AG10803 (cell line): ENCODE measurements around the gene PCARE.

Experiments used
- DNase-seq: peaks from one replicate; pipeline ENCODE4 v3.0.0; 2010; ENCODE audit warnings: low read depth
- H3K4me3 ChIP-seq: 2 replicates; pipeline ENCODE4 v1.5.1; 2011; ENCODE audit warnings: mild to moderate bottlenecking, low read length, control low read depth
- TF ChIP-seq, protein P1 (sequence below): conservative IDR thresholded peaks from 2 replicates; pipeline ENCODE4 v1.5.1; 2011; ENCODE audit warnings: mild to moderate bottlenecking, low read length, control low read depth, inconsistent platforms

PCARE gene

GRCh38 chr2:29063646-29064345, 10.5 kb downstream of the PCARE start:
- peak overlapping the region; percentile 24 for H3K4me3 ChIP-seq
- TF ChIP-seq, protein P1, sequence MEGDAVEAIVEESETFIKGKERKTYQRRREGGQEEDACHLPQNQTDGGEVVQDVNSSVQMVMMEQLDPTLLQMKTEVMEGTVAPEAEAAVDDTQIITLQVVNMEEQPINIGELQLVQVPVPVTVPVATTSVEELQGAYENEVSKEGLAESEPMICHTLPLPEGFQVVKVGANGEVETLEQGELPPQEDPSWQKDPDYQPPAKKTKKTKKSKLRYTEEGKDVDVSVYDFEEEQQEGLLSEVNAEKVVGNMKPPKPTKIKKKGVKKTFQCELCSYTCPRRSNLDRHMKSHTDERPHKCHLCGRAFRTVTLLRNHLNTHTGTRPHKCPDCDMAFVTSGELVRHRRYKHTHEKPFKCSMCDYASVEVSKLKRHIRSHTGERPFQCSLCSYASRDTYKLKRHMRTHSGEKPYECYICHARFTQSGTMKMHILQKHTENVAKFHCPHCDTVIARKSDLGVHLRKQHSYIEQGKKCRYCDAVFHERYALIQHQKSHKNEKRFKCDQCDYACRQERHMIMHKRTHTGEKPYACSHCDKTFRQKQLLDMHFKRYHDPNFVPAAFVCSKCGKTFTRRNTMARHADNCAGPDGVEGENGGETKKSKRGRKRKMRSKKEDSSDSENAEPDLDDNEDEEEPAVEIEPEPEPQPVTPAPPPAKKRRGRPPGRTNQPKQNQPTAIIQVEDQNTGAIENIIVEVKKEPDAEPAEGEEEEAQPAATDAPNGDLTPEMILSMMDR, result no peak
- DNase-seq, result peak; percentile 75

GRCh38 chr2:29063056-29063455, 11.3 kb downstream of the PCARE start:
- TF ChIP-seq, protein P1, result no peak
- DNase-seq, result no peak
- no peak overlapping the region for H3K4me3 ChIP-seq

- TF ChIP-seq, protein P1, result no peak
- H3K4me3 ChIP-seq, result no peak overlapping the region
- DNase-seq, result no peak
Observed at GRCh38 chr2:29062371-29062770, 12.0 kb downstream of the PCARE start.

- no peak for DNase-seq
- TF ChIP-seq, protein P1, result no peak
- no peak overlapping the region for H3K4me3 ChIP-seq
Observed at GRCh38 chr2:29061616-29062015, 12.7 kb downstream of the PCARE start.

DNA sequence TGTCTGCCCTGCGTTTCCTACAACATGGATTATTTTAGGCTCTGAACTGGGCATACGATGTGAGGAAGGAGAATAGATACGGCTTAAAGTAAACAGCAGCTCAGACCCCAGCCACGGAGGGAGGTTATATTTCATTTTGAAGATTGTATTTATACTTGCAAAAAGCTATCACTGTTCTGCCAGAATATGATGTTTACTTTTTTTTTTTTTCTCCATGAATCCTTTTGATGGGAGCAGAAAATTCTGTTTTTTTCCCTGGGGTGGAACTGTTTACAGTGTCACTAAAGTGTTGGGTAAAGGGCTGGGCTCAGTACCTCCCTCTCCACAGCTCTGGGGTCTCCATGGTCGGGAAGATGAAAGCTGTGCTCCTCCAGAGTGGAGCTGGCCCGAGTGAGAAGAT, 13.1 kb downstream of the PCARE start:
- no peak for DNase-seq
- TF ChIP-seq, protein P1, result no peak
- no peak overlapping the region for H3K4me3 ChIP-seq

GRCh38 chr2:29060441-29060840, 13.9 kb downstream of the PCARE start:
- H3K4me3 ChIP-seq, result no peak overlapping the region
- TF ChIP-seq, protein P1, result no peak
- DNase-seq, result no peak

DNA sequence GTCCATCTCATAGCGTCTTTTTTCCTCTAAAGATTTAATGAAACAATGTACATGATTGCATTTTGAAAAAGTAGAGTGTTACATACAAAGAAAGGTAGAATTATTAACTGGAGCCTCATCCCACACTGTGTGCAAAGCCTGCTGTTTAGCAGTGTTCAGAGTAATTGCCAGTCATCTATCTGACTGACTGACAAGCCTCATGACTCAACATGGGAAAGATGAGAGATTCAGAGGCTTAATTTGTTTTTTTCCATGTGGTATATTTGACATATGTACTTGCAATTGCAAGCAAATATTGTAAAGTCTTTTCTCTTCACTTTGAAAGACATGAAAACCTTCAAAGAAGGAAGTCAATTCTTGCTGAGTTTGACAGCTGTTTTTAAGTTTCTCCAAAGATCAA, 14.7 kb downstream of the PCARE start:
- no peak for DNase-seq
- TF ChIP-seq, protein P1, result no peak
- no peak overlapping the region for H3K4me3 ChIP-seq
